Activated CD4-positive, alpha-beta T cell treated with anti-CD3 and anti-CD28 coated beads for 48 hours (primary cell): Measurements from ENCODE around the gene ANKDD1B.
A peak's percentile ranks its signal among the peaks of the same experiment; 100 is the strongest.
"Not testable (repeated sequence)": the region's sequence is repeated elsewhere in the genome, so short reads cannot be mapped to it uniquely, and the experiment has no call there.

Experiments used
- DNase-seq: peaks from one replicate; pipeline ENCODE4 v3.0.0-alpha.2; 2020

The ANKDD1B gene

GRCh38 chr5:75662061-75662460 lies 50.8 kb downstream of the ANKDD1B start:
- no peak for DNase-seq

GRCh38 chr5:75663579-75664284 lies 52.5 kb downstream of the ANKDD1B start:
- no peak for DNase-seq

- no peak for DNase-seq
Observed at GRCh38 chr5:75664979-75665378, 53.7 kb downstream of the ANKDD1B start.

- no peak for DNase-seq
Observed at GRCh38 chr5:75666801-75667200, 55.5 kb downstream of the ANKDD1B start.

- no peak for DNase-seq
Observed at GRCh38 chr5:75667586-75667985, 56.3 kb downstream of the ANKDD1B start.

GRCh38 chr5:75668445-75668844 lies 57.2 kb downstream of the ANKDD1B start:
- DNase-seq = no peak

- peak; percentile 80 for DNase-seq
Observed at GRCh38 chr5:75668977-75669689, 57.9 kb downstream of the ANKDD1B start.

GRCh38 chr5:75670577-75670976 lies 59.3 kb downstream of the ANKDD1B start:
- no peak for DNase-seq

- DNase-seq = no peak
Observed at GRCh38 chr5:75671506-75671905, 60.3 kb downstream of the ANKDD1B start.

- no peak for DNase-seq
Observed at GRCh38 chr5:75672616-75673015, 61.4 kb downstream of the ANKDD1B start.

GRCh38 chr5:75675783-75676182 lies 64.5 kb downstream of the ANKDD1B start:
- DNase-seq = no peak

- DNase-seq = no peak
Observed at GRCh38 chr5:75677607-75678006, 66.4 kb downstream of the ANKDD1B start.

GRCh38 chr5:75678155-75678554 lies 66.9 kb downstream of the ANKDD1B start:
- no peak for DNase-seq

GRCh38 chr5:75681125-75681830 lies 70.0 kb downstream of the ANKDD1B start:
- no peak for DNase-seq

GRCh38 chr5:75685141-75685540 lies 73.9 kb downstream of the ANKDD1B start:
- no peak for DNase-seq

GRCh38 chr5:75686480-75686879 lies 75.2 kb downstream of the ANKDD1B start:
- DNase-seq = no peak

- no peak for DNase-seq
Observed at GRCh38 chr5:75690669-75691068, 79.4 kb downstream of the ANKDD1B start.

GRCh38 chr5:75694781-75695180 lies 83.5 kb downstream of the ANKDD1B start:
- no peak for DNase-seq

GRCh38 chr5:75695472-75696351 lies 84.5 kb downstream of the ANKDD1B start:
- not testable (repeated sequence) for DNase-seq

- no peak for DNase-seq
Observed at GRCh38 chr5:75701856-75702255, 90.6 kb downstream of the ANKDD1B start.

- DNase-seq = no peak
Observed at GRCh38 chr5:75706016-75706415, 94.8 kb downstream of the ANKDD1B start.

GRCh38 chr5:75706775-75707174 lies 95.5 kb downstream of the ANKDD1B start:
- DNase-seq = no peak
